Neural cell (in vitro differentiated cells): ENCODE data around the gene BNC2. TPM values are rescaled to one million over a fixed set of nuclear protein-coding genes. Genes with fewer than 3 reads are reported as not detected.

Experiments used
- H2AFZ ChIP-seq: fragments of 200-600, 300-800 bp; sonication (generic), shearing (Covaris generic); 2 replicates; pipeline ENCODE4 v1.6.0; 2014; ENCODE audit warnings: low read depth, mild to moderate bottlenecking, antibody characterized with exemption, low read length, moderate library complexity
- H3F3A ChIP-seq: fragments of 200-600 bp; shearing (Covaris generic); 2 replicates; pipeline ENCODE4 v1.6.1; 2016; ENCODE audit warnings: mild to moderate bottlenecking, moderate library complexity, mixed read lengths, antibody characterized with exemption, low read length; ENCODE audit not compliant: insufficient read depth, poor library complexity, severe bottlenecking
- H3K27ac ChIP-seq: fragments of 200-600, 300-800 bp; sonication (generic), shearing (Covaris generic); 2 replicates; pipeline ENCODE4 v1.5.1; 2014; ENCODE audit warnings: mild to moderate bottlenecking, low read length, moderate library complexity
- H3K27me3 ChIP-seq: fragments of 300-800, 200-600 bp; sonication (generic), shearing (Covaris generic); 2 replicates; pipeline ENCODE4 v1.6.0; 2014; ENCODE audit warnings: mild to moderate bottlenecking, low read depth, low read length, moderate library complexity; ENCODE audit not compliant: insufficient read depth
- H3K36me3 ChIP-seq: fragments of 300-800, 200-600 bp; sonication (generic), shearing (Covaris generic); 2 replicates; pipeline ENCODE4 v1.5.1; 2014; ENCODE audit warnings: mild to moderate bottlenecking, antibody characterized with exemption, low read length, moderate library complexity; ENCODE audit not compliant: insufficient read depth
- H3K4me2 ChIP-seq: fragments of 300-800, 200-600 bp; sonication (generic), shearing (Covaris generic); 2 replicates; pipeline ENCODE4 v1.6.0; 2014; ENCODE audit warnings: mild to moderate bottlenecking, low read length
- H3K4me3 ChIP-seq: fragments of 300-800, 200-600 bp; sonication (generic), shearing (Covaris generic); 2 replicates; pipeline ENCODE4 v1.5.1; 2014; ENCODE audit warnings: mild to moderate bottlenecking, low read length, moderate library complexity
- H3K79me2 ChIP-seq: fragments of 200-600 bp; shearing (Covaris generic); replicated peaks from 2 replicates; pipeline ENCODE4 v1.6.0; 2014; ENCODE audit warnings: mild to moderate bottlenecking, low read length, moderate library complexity; ENCODE audit not compliant: insufficient read depth
- H3K9ac ChIP-seq: fragments of 300-800, 200-600 bp; sonication (generic), shearing (Covaris generic); 2 replicates; pipeline ENCODE4 v1.6.1; 2016; ENCODE audit warnings: mild to moderate bottlenecking, low read length, mixed read lengths
- H3K9me2 ChIP-seq: fragments of 200-600 bp; shearing (Covaris generic); 2 replicates; pipeline ENCODE4 v1.6.1; 2016; ENCODE audit warnings: mild to moderate bottlenecking, low read length, mixed read lengths; ENCODE audit not compliant: insufficient read depth
- H3K9me3 ChIP-seq: fragments of 200-600, 300-800 bp; sonication (generic), shearing (Covaris generic); 2 replicates; pipeline ENCODE4 v1.6.1; 2016; ENCODE audit warnings: mild to moderate bottlenecking, mixed run types, low read length, moderate library complexity, mixed read lengths
- H4K20me1 ChIP-seq: fragments of 200-600 bp; shearing (Covaris generic); 2 replicates; pipeline ENCODE4 v1.6.1; 2016; ENCODE audit warnings: mild to moderate bottlenecking, mixed run types; ENCODE audit not compliant: insufficient read depth
- EP300 ChIP-seq: fragments of 450-650 bp; conservative IDR thresholded peaks from 2 replicates; pipeline ENCODE4 v1.6.1; 2014; ENCODE audit warnings: antibody characterized with exemption, mild to moderate bottlenecking, moderate library complexity; ENCODE audit not compliant: poor library complexity, severe bottlenecking
- EZH2 ChIP-seq: fragments of 200-600, 300-800 bp; shearing (Covaris generic), sonication (generic); IDR thresholded peaks from 2 replicates; pipeline ENCODE4 v1.6.1; 2014; ENCODE audit warnings: antibody characterized with exemption, low read length, borderline replicate concordance, mild to moderate bottlenecking; ENCODE audit not compliant: insufficient read depth, poor library complexity, severe bottlenecking
- MXI1 ChIP-seq: fragments of 450-650 bp; conservative IDR thresholded peaks from 2 replicates; pipeline ENCODE4 v1.6.1; 2014; ENCODE audit warnings: antibody characterized with exemption, mild to moderate bottlenecking; ENCODE audit not compliant: poor library complexity, severe bottlenecking
- POLR2AphosphoS5 ChIP-seq: IDR thresholded peaks from 2 replicates; pipeline ENCODE4 v1.6.1; 2012
- RAD21 ChIP-seq: fragments of 450-650 bp; conservative IDR thresholded peaks from 2 replicates; pipeline ENCODE4 v1.6.1; 2014; ENCODE audit warnings: antibody characterized with exemption, mild to moderate bottlenecking, moderate library complexity
- SMC3 ChIP-seq: fragments of 450-650 bp; conservative IDR thresholded peaks from 2 replicates; pipeline ENCODE4 v1.6.1; 2014; ENCODE audit warnings: antibody characterized with exemption, mild to moderate bottlenecking, moderate library complexity; ENCODE audit not compliant: poor library complexity
- TAF1 ChIP-seq: IDR thresholded peaks from 2 replicates; pipeline ENCODE4 v1.6.1; 2012; ENCODE audit warnings: low read depth
- polyA plus RNA-seq: library from polyadenylated mRNA; depleted of rRNA; stranded (reverse); fragments of >200 nt; gene quantifications from 2 replicates; pipeline ENCODE4 v1.2.3, GENCODE V29; 2014
- TF ChIP-seq, protein P1 (sequence below): fragments of 450-650 bp; IDR thresholded peaks from 2 replicates; pipeline ENCODE4 v1.5.1; 2014; ENCODE audit warnings: antibody characterized with exemption, mild to moderate bottlenecking, moderate library complexity; ENCODE audit not compliant: poor library complexity, severe bottlenecking
- TF ChIP-seq, protein P2 (sequence below): IDR thresholded peaks from 2 replicates; pipeline ENCODE4 v1.6.1; 2012; ENCODE audit warnings: borderline replicate concordance

Gene BNC2
- polyA plus RNA-seq, 1 donor from 2014 or later, result 1.3 TPM

DNA sequence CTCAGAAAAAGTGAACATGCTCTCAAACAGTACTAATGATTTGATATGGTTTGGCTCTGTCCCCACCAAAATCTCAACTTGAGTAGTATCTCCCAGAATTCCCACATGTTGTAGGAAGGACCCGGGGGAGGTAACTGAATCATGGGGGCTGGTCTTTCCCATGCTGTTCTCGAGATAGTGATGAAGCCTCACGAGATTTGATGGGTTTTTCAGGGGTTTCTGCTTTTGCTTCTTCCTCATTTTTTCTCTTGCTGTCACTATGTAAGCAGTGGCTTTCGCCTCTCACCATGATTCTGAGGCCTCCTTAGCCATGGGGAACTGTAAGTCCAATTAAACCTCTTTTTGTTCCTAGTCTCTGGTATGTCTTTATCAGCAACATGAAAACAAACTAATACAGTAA is 401.3 kb downstream of the BNC2 start:
- H3K27ac ChIP-seq, result no peak overlapping the region
- no peaks in the 10 kb centered on the region for H3K9me2 ChIP-seq
- H3K4me2 ChIP-seq, result no peak overlapping the region
- H3K9ac ChIP-seq, result no peak overlapping the region
- H4K20me1 ChIP-seq, result no peaks in the 10 kb centered on the region
- no peaks in the 10 kb centered on the region for H3K36me3 ChIP-seq
- H2AFZ ChIP-seq, result no peak overlapping the region
- TF ChIP-seq POLR2AphosphoS5 (no peak), MXI1 (no peak), SMC3 (no peak), RAD21 (no peak), EP300 (no peak), TAF1 (no peak), EZH2 (no peak)
- TF ChIP-seq, protein P1, sequence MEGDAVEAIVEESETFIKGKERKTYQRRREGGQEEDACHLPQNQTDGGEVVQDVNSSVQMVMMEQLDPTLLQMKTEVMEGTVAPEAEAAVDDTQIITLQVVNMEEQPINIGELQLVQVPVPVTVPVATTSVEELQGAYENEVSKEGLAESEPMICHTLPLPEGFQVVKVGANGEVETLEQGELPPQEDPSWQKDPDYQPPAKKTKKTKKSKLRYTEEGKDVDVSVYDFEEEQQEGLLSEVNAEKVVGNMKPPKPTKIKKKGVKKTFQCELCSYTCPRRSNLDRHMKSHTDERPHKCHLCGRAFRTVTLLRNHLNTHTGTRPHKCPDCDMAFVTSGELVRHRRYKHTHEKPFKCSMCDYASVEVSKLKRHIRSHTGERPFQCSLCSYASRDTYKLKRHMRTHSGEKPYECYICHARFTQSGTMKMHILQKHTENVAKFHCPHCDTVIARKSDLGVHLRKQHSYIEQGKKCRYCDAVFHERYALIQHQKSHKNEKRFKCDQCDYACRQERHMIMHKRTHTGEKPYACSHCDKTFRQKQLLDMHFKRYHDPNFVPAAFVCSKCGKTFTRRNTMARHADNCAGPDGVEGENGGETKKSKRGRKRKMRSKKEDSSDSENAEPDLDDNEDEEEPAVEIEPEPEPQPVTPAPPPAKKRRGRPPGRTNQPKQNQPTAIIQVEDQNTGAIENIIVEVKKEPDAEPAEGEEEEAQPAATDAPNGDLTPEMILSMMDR, result no peak
- TF ChIP-seq, protein P2, sequence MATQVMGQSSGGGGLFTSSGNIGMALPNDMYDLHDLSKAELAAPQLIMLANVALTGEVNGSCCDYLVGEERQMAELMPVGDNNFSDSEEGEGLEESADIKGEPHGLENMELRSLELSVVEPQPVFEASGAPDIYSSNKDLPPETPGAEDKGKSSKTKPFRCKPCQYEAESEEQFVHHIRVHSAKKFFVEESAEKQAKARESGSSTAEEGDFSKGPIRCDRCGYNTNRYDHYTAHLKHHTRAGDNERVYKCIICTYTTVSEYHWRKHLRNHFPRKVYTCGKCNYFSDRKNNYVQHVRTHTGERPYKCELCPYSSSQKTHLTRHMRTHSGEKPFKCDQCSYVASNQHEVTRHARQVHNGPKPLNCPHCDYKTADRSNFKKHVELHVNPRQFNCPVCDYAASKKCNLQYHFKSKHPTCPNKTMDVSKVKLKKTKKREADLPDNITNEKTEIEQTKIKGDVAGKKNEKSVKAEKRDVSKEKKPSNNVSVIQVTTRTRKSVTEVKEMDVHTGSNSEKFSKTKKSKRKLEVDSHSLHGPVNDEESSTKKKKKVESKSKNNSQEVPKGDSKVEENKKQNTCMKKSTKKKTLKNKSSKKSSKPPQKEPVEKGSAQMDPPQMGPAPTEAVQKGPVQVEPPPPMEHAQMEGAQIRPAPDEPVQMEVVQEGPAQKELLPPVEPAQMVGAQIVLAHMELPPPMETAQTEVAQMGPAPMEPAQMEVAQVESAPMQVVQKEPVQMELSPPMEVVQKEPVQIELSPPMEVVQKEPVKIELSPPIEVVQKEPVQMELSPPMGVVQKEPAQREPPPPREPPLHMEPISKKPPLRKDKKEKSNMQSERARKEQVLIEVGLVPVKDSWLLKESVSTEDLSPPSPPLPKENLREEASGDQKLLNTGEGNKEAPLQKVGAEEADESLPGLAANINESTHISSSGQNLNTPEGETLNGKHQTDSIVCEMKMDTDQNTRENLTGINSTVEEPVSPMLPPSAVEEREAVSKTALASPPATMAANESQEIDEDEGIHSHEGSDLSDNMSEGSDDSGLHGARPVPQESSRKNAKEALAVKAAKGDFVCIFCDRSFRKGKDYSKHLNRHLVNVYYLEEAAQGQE, result no peak
- no peaks in the 10 kb centered on the region for H3K79me2 ChIP-seq
- H3F3A ChIP-seq, result no peaks in the 10 kb centered on the region
- no peaks in the 10 kb centered on the region for H3K9me3 ChIP-seq
- no peaks in the 10 kb centered on the region for H3K27me3 ChIP-seq
- no peak overlapping the region for H3K4me3 ChIP-seq

DNA sequence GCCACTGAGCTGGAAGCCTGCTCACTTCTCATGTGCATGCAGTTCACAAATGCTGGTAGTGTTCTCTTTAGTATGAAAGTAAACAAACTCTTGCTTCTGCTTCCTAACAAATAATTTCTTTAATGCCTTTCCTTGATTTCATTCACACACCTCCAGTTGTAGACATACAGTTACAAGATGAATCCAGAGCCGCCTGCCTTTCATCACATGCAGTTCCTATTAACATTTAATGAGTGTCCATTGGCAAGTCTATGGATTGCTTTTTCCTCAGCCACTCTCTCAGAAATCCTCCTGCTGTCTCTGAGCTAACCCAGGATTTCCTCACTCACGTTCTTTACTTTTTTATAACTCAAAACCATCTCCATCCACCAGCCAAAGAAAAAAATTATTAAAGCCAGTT is 408.6 kb downstream of the BNC2 start:
- H3K4me3 ChIP-seq, result no peak overlapping the region
- no peak overlapping the region for H3K27ac ChIP-seq
- no peaks in the 10 kb centered on the region for H3K79me2 ChIP-seq
- no peak overlapping the region for H3K9ac ChIP-seq
- H3K9me2 ChIP-seq, result no peaks in the 10 kb centered on the region
- H3K4me2 ChIP-seq, result no peak overlapping the region
- H3F3A ChIP-seq, result no peaks in the 10 kb centered on the region
- TF ChIP-seq RAD21 (no peak), EP300 (no peak), SMC3 (no peak), EZH2 (no peak), MXI1 (no peak), TAF1 (no peak), POLR2AphosphoS5 (no peak)
- TF ChIP-seq, protein P1, result no peak
- H4K20me1 ChIP-seq, result no peaks in the 10 kb centered on the region
- no peaks in the 10 kb centered on the region for H3K9me3 ChIP-seq
- H2AFZ ChIP-seq, result no peak overlapping the region
- H3K36me3 ChIP-seq, result no peaks in the 10 kb centered on the region
- H3K27me3 ChIP-seq, result no peaks in the 10 kb centered on the region
